Measurements from ENCODE around the gene ZSCAN25. TPM values are rescaled to one million over a fixed set of nuclear protein-coding genes. Genes with fewer than 3 reads are reported as not detected.

Gene ZSCAN25
- total and polyA plus RNA-seq, 7 experiments from 2014 or later: 15.5 to 51.6 (median 40.6) TPM

DNA sequence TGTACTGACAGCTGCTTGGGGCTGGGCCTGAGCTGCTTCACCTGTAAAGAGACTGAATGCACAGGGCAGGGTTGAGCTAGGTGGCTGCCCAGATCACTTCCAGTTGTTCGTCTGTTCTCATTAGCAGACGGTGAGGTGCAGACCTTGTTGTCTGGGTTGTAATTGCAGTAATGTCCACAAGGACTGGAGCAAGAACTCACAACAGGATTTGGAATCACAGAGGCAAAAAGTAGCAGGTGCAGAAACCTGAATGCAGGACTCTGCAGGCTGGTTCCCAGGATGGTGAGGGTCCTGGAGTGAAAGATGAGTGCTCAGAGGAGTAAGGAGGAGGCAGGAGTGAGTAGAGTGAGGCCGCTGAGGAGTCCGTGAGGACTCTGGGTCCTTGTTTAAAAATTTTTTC lies 9.2 kb downstream of the ZSCAN25 start:
- H3K36me3 ChIP-seq (ENCODE audit: control insufficient read depth in 2 of 3, insufficient read depth in 3 of 3, low read length in 3 of 3): peaks cover 8 to 81% (median 36%) of the 10 kb centered on the region in 3 experiments
- no peaks in the 10 kb centered on the region for H3K27me3 ChIP-seq (ENCODE audit: control insufficient read depth in 2 of 2, insufficient read depth in 2 of 2, low read length in 2 of 2)
- H3K27ac ChIP-seq (ENCODE audit: low read depth, low read length): peak overlapping the region; percentile 89
- Mint-ChIP-seq H3K27me3 (no peaks in the 10 kb centered on the region), H3K4me3 (peak overlapping the region in 6 of 10 donors; percentile 5 to 95 (median 15)), H3K36me3 (peaks cover 10 to 78% (median 52%) of the 10 kb centered on the region in 5 donors), H3K9me3 (peaks cover 0 to 5% (median 0%) of the 10 kb centered on the region in 11 donors), H3K4me1 (peaks cover 35 to 72% (median 58%) of the 10 kb centered on the region in 7 donors), H3K27ac (peak overlapping the region; percentile 19 to 100 (median 91))
- CTCF ChIA-PET: no interaction called here
- ATAC-seq: no peak
- H3K4me3 ChIP-seq (ENCODE audit: low read length): no peak overlapping the region
- POLR2A ChIA-PET: interaction anchor here (2.1 kb wide), 1 partner anchor 10 kb away, joined by 12 read pairs; the partner anchor contains the start of gene ZSCAN25
- H3K4me1 ChIP-seq (ENCODE audit: control insufficient read depth in 2 of 2, insufficient read depth in 2 of 2, low read length in 2 of 2): peaks cover 23 to 30% of the 10 kb centered on the region in 2 donors
- DNase-seq: no peak
- intact Hi-C loops (cut with micrococcal nuclease): loop anchor here in 1 of 2 donors (2.0 to 10.0 kb wide), 3 partner anchors 121 to 369 kb away; partner anchors contain the start of genes BUD31, PDAP1 and ZKSCAN5
- no peaks in the 10 kb centered on the region for H3K9me3 ChIP-seq (ENCODE audit: control insufficient read depth in 2 of 3, low read length in 3 of 3)

DNA sequence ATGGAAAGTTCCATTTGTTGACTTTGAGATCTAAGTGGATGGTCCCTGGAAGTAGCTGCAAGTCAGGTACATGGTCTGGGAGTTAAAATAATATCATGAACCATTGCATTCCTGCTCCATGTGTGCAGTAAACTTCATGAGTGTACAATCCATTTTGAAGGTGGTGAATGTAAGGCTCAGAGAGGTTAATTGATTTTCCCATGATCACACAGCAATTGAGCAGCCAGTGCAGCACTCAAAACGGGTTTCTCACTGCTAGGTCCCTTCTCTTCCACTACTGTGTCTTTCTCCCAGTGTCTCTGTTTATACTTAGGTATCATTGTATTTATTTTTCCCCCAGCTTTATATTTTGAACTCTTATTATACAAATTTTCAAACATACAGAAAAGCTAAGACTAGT lies 9.9 kb downstream of the ZSCAN25 start:
- CTCF ChIA-PET: interaction anchor here (0.6 kb wide), 1 partner anchor 353 kb away, joined by 3 read pairs; no protein-coding TSS in a partner anchor

DNA sequence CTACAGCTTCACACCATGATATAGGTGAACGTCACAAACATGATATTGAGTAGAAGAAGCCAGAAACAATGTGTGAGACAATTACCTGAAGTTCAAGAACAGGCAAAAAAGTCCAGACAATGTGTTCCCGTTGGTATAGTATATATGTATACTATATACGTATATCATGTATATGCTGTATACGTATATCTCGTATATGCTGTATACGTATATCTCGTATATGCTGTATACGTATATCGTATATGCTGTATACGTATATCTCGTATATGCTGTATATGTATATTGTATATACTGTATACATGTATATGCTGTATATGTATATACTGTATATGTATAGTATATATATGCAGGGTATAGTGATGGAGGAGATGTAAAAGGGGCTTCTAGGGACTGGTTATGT lies 10.8 kb downstream of the ZSCAN25 start:
- H3K4me1 Mint-ChIP-seq: peaks cover 46 to 69% (median 52%) of the 10 kb centered on the region in 7 donors

More for the DNA sequence above, 9.9 kb downstream of the ZSCAN25 start:
- no peak for DNase-seq
- Histone ChIP-seq H3K4me3 (ENCODE audit: low read length) (no peak overlapping the region), H3K36me3 (ENCODE audit: control insufficient read depth in 2 of 3, insufficient read depth in 3 of 3, low read length in 3 of 3) (peaks cover 8 to 81% (median 30%) of the 10 kb centered on the region in 3 experiments), H3K27me3 (ENCODE audit: control insufficient read depth in 2 of 2, insufficient read depth in 2 of 2, low read length in 2 of 2) (no peaks in the 10 kb centered on the region), H3K9me3 (ENCODE audit: control insufficient read depth in 2 of 3, low read length in 3 of 3) (no peaks in the 10 kb centered on the region), H3K4me1 (ENCODE audit: control insufficient read depth in 2 of 2, insufficient read depth in 2 of 2, low read length in 2 of 2) (peaks cover 23 to 30% of the 10 kb centered on the region in 2 donors), H3K27ac (ENCODE audit: low read depth, low read length) (no peak overlapping the region)
- POLR2A ChIA-PET: interaction anchor here (0.9 kb wide), 1 partner anchor 10 kb away, joined by 5 read pairs; the partner anchor contains the start of gene ZSCAN25
- Mint-ChIP-seq H3K4me1 (peaks cover 42 to 72% (median 55%) of the 10 kb centered on the region in 7 donors), H3K27ac (peak overlapping the region; percentile 19 to 100 (median 91)), H3K4me3 (peak overlapping the region in 4 of 10 donors; percentile 8 to 90 (median 20)), H3K36me3 (peaks cover 10 to 80% (median 52%) of the 10 kb centered on the region in 5 donors), H3K9me3 (peaks cover 0 to 5% (median 0%) of the 10 kb centered on the region in 11 donors), H3K27me3 (no peaks in the 10 kb centered on the region)
- no peak for ATAC-seq
- intact Hi-C loops (cut with micrococcal nuclease): loop anchor here in 1 of 2 donors (10.0 kb wide), 1 partner anchor 368 kb away; no protein-coding TSS in a partner anchor

DNA sequence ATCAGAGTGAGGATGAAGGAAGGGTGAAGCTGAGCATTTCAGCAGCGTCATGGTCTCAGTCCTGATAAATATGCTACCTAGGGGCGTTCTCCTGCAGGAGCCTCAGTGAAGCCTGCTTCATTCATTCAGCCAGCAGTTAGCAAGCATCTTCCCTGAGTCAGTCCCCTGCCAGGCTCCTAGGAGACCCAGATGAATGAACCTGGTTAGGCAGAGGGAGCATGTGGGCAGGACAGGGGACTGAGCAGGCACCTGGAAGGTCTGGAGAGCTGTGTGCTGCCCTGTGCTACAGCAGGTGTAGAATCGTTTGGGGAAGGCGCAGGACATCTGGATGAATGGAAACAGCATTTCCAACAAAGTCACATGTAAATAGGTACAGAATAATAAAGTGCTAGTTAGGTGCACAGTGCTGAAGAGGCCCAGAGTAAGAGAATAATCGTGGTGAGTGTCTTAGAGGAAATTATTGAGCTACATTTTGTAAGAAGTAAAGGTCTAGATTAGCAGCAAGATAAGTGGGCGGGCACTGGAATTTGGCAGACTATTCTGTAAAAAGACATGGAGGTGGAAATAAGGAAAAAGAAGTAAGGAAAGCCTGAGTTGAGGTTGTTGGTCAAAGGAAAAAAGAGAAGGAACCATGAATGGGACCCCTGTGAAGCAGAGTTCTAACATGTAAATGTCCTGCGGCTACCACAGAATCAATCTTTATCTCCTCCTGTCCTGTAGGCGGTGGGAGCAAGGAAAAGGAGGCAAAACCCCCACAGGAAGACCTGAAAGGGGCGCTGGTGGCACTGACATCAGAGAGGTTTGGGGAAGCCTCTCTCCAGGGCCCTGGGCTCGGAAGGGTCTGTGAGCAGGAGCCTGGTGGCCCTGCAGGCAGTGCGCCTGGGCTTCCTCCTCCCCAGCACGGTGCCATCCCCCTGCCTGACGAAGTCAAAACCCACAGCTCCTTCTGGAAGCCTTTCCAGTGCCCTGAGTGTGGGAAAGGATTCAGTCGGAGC lies 12.0 kb downstream of the ZSCAN25 start:
- Mint-ChIP-seq H3K27me3 (no peaks in the 10 kb centered on the region), H3K36me3 (peaks cover 10 to 61% (median 49%) of the 10 kb centered on the region in 5 donors), H3K9me3 (peaks cover 0 to 5% (median 0%) of the 10 kb centered on the region in 11 donors), H3K4me1 (peaks cover 38 to 60% (median 42%) of the 10 kb centered on the region in 7 donors), H3K4me3 (no peak overlapping the region), H3K27ac (peak overlapping the region in 7 of 9 donors; percentile 6 to 82 (median 57))
- no peaks in the 10 kb centered on the region for H3K27me3 ChIP-seq (ENCODE audit: control insufficient read depth in 2 of 2, insufficient read depth in 2 of 2, low read length in 2 of 2)
- peaks cover 14 to 18% of the 10 kb centered on the region in 2 donors for H3K4me1 ChIP-seq (ENCODE audit: control insufficient read depth in 2 of 2, insufficient read depth in 2 of 2, low read length in 2 of 2)
- ATAC-seq (no peak), DNase-seq (no peak)
- CTCF ChIA-PET: interaction anchor here (0.9 kb wide), 1 partner anchor 7 kb away, joined by 3 read pairs; no protein-coding TSS in a partner anchor
- no peaks in the 10 kb centered on the region for H3K9me3 ChIP-seq (ENCODE audit: control insufficient read depth in 2 of 3, low read length in 3 of 3)
- intact Hi-C loops (cut with micrococcal nuclease): loop anchor here in 1 of 2 donors (10.0 kb wide), 1 partner anchor 366 kb away; no protein-coding TSS in a partner anchor
- no peak overlapping the region for H3K4me3 ChIP-seq (ENCODE audit: low read length)
- peaks cover 0 to 83% (median 19%) of the 10 kb centered on the region in 3 experiments for H3K36me3 ChIP-seq (ENCODE audit: control insufficient read depth in 2 of 3, insufficient read depth in 3 of 3, low read length in 3 of 3)
- POLR2A ChIA-PET: no interaction called here
- no peak overlapping the region for H3K27ac ChIP-seq (ENCODE audit: low read depth, low read length)

More for the DNA sequence above, 10.8 kb downstream of the ZSCAN25 start:
- no peak overlapping the region for H3K4me3 ChIP-seq (ENCODE audit: low read length)
- no peaks in the 10 kb centered on the region for H3K27me3 ChIP-seq (ENCODE audit: control insufficient read depth in 2 of 2, insufficient read depth in 2 of 2, low read length in 2 of 2)
- peaks cover 5 to 80% (median 27%) of the 10 kb centered on the region in 3 experiments for H3K36me3 ChIP-seq (ENCODE audit: control insufficient read depth in 2 of 3, insufficient read depth in 3 of 3, low read length in 3 of 3)
- Mint-ChIP-seq H3K27me3 (no peaks in the 10 kb centered on the region), H3K9me3 (peaks cover 0 to 5% (median 0%) of the 10 kb centered on the region in 11 donors), H3K27ac (peak overlapping the region in 3 of 9 donors; percentile 91 to 99 (median 97)), H3K36me3 (peaks cover 10 to 73% (median 51%) of the 10 kb centered on the region in 5 donors), H3K4me3 (no peak overlapping the region)
- H3K9me3 ChIP-seq (ENCODE audit: control insufficient read depth in 2 of 3, low read length in 3 of 3): no peaks in the 10 kb centered on the region
- peaks cover 23 to 30% of the 10 kb centered on the region in 2 donors for H3K4me1 ChIP-seq (ENCODE audit: control insufficient read depth in 2 of 2, insufficient read depth in 2 of 2, low read length in 2 of 2)
- intact Hi-C loops (cut with micrococcal nuclease): loop anchor here in 1 of 2 donors (10.0 kb wide), 1 partner anchor 367 kb away; no protein-coding TSS in a partner anchor
- no peak overlapping the region for H3K27ac ChIP-seq (ENCODE audit: low read depth, low read length)
- ATAC-seq (no peak), DNase-seq (no peak)
- CTCF ChIA-PET: interaction anchor here (0.6 kb wide), 1 partner anchor 352 kb away, joined by 3 read pairs; no protein-coding TSS in a partner anchor
- POLR2A ChIA-PET: interaction anchor here (0.9 kb wide), 1 partner anchor 11 kb away, joined by 5 read pairs; the partner anchor contains the start of gene ZSCAN25

DNA sequence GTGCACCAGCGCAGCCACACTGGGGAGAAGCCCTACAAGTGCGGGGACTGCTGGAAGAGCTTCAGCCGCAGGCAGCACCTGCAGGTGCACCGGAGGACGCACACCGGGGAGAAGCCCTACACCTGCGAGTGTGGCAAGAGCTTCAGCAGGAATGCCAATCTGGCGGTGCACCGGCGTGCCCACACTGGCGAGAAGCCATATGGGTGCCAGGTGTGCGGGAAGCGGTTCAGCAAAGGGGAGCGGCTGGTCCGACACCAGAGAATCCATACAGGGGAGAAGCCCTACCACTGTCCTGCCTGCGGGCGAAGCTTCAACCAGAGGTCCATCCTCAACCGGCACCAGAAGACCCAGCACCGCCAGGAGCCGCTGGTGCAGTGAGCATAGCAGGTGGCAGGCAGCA lies 12.9 kb downstream of the ZSCAN25 start:
- H3K36me3 Mint-ChIP-seq: peaks cover 10 to 53% (median 40%) of the 10 kb centered on the region in 5 donors
- H3K27me3 ChIP-seq (ENCODE audit: control insufficient read depth in 2 of 2, insufficient read depth in 2 of 2, low read length in 2 of 2): no peaks in the 10 kb centered on the region
- H3K4me3 ChIP-seq (ENCODE audit: low read length): no peak overlapping the region
- intact Hi-C loops (cut with micrococcal nuclease): loop anchor here in 1 of 2 donors (10.0 kb wide), 1 partner anchor 365 kb away; no protein-coding TSS in a partner anchor
- ChIA-PET CTCF (interaction anchor here (0.9 kb wide), 1 partner anchor 8 kb away, joined by 3 read pairs; no protein-coding TSS in a partner anchor), POLR2A (no interaction called here)
- peak overlapping the region in 1 of 9 donors; percentile 41 for H3K27ac Mint-ChIP-seq
- H3K9me3 Mint-ChIP-seq: peaks cover 0 to 2% (median 0%) of the 10 kb centered on the region in 11 donors
- peaks cover 30 to 51% (median 34%) of the 10 kb centered on the region in 7 donors for H3K4me1 Mint-ChIP-seq
- no peak for ATAC-seq
- H3K9me3 ChIP-seq (ENCODE audit: control insufficient read depth in 2 of 3, low read length in 3 of 3): no peaks in the 10 kb centered on the region
- H3K36me3 ChIP-seq (ENCODE audit: control insufficient read depth in 2 of 3, insufficient read depth in 3 of 3, low read length in 3 of 3): peaks cover 0 to 88% (median 19%) of the 10 kb centered on the region in 3 experiments
- no peak overlapping the region for H3K27ac ChIP-seq (ENCODE audit: low read depth, low read length)
- DNase-seq: no peak
- H3K27me3 Mint-ChIP-seq: no peaks in the 10 kb centered on the region
- no peak overlapping the region for H3K4me3 Mint-ChIP-seq
- peaks cover 7 to 10% of the 10 kb centered on the region in 2 donors for H3K4me1 ChIP-seq (ENCODE audit: control insufficient read depth in 2 of 2, insufficient read depth in 2 of 2, low read length in 2 of 2)

All from naive thymus-derived CD4-positive, alpha-beta T cell (primary cell).